Medulla oblongata (tissue), 1 donor: ENCODE measurements around the gene ITPRID2.

ENCODE experiments used
- DNase-seq: peaks from one replicate; pipeline ENCODE4 v3.0.0-alpha.2; 2015; ENCODE audit errors: extremely low spot score

The ITPRID2 gene

DNA sequence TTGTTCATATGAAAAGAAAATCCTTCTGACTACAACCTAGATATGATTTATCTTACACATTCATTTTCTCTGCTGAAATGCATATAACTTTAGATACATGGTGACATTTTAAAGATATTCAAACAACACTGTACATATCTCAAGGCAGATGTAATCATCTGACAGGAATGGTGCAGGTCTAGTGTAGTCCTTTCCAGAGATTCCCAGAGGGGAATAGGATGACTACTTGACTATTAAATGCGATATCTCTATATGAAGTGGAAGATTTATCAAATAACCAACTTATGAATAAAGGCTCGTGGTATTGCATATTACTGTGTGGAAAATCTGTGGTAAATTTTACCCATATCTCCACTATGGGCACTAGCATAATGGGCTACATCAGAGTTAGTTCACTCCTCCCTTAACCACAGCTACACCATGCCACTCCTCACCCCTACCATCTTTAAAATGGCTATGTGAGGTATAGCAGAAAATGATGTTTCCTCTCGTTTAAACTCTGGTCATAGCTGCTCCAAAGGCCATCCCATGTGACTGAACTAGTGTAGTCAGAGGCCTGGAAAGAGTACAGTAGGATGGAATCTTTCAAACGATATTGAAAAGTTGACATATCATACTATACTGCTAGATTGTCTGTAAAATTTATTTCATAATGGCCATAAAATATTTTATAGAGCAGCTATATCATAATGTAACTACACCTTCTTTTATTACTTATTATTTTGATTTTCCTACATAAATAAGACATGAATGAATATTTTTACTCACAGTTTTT, 9.1 kb upstream of the ITPRID2 start:
- no peak for DNase-seq

DNA sequence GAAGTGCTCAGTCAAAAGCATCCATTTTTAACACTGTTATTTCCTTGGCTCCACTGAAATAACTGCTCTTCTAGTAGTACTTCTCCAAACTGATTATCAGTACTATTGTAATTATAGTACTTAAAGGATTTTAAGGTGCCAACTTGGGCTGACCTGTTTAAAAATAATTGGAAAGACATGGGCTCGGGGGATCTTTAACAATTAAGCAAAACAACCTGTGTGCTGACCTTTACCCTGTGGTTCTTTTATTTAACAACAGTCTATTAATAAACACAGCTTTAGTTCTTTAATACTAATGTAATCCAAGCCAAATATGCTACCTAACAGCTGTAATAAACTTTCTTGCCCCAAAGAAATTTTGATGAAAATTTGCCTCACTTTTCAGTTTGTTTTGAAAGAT, 6.9 kb upstream of the ITPRID2 start:
- no peak for DNase-seq

DNA sequence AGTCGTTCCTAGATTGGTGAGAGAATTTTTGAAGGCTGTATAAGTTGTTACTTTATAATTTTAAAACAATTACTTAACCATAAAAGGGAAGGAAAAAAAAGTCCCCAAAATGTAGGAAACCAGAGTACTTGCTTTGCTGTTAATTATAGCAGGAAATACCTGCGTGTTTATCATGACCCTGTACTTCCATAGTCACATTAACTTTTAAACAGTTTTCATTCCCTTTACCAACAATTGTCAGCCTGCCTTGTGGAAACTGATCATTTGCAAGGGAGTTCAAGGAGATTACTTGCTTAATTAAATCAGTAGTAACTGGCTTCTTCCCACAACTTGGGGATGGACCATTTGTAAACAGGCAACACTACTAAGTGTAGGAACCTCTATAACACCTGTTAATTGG, 6.4 kb upstream of the ITPRID2 start:
- no peak for DNase-seq

DNA sequence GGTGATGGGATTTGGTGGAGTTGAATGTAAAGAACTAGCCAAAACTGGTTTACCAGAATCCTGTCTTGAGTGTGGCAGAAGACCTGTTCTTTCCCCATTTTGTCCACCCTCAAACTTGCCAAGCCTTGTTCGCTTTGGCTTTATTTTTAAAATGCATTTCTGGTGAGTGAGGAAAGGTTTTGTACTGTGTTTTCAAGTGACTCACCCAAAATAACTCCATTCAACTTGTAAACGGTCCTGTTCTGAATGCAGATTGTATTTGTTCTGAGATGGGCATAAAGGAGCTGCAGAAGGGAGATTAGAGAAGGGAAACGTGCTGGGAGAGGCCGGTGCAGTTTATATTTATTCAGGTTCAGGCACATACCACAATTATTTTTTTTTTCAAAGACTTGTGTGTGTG, 5.3 kb upstream of the ITPRID2 start:
- peak; percentile 39 for DNase-seq

DNA sequence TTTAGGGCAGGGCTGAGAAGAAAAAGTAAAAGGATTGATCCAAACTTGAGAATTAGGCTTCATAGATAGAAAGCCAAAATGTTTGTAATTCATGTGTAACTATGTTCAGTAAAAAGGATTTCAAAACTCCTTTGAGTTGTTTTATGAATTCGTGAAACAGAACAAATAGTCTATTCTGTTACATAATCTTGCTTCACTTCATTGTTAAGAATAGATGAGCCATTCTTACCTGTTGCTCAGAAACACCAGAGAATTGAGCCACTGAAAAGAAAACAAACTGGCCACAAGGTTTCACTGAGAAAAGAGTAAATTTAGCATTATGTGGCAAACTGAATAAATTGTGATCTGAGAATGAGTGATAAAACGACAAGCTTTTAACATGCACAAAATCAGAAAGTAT, 4.5 kb upstream of the ITPRID2 start:
- DNase-seq, result peak; percentile 39

DNA sequence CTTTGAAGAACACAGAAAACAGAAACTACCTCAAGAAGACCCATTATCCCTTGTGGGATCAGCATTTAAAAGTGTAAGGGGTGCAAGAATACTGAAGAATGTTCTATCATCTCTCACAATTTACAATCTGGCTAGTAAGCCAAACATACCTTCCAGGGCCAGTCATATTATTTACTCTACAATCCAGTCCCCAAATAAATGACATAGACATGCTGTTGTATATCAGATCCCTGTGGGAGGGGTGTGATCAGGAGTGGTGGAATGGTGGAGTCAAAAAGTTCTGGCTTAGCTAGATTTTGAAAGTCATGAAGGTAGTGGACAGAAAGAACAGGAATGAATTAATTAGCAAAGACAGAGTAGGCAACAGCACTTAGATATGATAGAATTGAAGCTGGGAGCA, 1.8 kb upstream of the ITPRID2 start:
- no peak for DNase-seq

DNA sequence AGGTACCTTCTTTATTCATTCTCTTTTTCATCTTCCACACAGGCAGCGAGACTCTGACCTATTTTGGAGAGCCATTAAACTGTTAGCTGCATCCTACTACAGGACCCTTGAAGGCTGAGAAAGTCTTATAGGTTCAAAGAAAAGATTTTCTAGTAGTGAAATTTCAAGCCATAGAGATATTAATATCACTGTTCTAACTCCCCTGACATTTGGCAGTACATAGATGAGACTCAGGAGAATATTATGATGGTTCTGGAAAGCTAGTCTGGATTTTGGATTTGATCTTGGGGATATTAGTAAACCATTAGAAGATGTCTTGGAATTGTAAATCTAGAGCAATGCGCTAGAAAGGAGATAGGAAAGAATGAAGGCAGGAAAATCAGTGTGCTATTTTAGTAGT, 1.3 kb upstream of the ITPRID2 start:
- DNase-seq, result no peak

DNA sequence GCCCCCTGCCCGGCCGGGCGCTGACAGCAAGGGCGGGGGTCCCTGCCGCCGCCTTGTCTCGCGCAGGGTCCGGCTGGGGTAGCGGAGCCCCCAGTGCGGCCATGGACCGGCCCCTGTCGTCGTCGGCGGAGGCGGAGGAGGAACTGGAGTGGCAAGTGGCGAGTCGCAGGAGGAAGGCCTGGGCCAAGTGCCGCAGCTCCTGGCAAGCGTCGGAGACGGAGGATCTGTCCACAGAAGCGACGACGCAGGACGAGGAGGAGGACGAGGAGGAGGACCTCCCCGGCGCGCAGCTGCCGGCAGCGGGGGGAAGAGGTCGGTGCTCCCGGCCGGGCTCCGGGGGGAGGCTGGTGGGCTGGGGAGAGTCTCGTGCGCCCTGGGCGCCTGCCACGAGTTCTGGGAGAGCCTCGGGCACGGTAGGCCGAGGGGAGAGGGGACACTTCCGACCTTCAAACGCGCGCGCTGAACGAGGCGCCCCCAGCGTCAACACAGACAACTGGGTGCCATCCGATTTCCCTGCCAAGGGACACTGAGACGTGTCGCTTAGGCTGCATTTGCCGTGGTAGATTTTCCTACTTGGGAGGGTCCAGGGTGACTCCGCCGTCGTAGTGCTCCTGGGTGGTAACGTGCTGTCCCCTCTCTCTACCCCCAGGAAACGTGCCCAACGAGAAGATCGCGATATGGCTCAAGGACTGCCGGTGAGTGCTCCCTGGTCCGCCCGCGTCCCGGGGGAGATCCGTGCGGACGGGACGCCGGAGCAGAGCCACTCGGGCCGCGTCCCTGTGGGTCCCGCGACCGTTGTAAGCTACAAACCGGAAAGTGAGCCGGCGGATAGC, 652 bp downstream of the ITPRID2 start:
- DNase-seq, result peak; percentile 80

DNA sequence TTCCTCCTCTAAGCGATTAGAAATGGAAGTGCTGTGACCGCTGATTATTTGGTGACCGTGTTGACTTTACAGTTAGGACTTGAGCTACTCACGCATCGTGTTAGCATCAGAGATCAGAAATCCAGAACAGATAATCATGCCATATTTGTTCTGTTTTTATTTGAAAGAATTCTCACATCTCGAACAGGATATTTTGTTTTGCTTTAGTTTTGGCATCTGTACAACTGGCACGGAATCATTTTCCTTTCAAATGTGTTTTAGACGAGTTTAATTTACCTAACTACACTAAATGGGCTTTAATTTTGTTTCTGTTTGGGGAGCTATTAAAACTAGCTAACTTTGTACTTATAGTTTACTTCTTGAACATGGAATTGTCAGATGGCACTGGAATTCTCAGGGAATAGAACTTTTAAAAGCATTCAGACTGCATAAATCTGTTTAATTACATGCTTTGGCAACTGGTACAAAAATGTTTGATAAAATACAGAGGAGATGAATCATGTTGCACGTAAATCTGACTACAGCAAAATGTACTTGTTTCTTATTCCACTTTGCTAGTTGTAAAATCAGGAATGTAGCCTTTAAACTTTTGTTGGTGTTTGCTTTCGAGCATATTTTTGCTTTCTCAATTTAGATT, 1.4 kb downstream of the ITPRID2 start:
- DNase-seq, result no peak

DNA sequence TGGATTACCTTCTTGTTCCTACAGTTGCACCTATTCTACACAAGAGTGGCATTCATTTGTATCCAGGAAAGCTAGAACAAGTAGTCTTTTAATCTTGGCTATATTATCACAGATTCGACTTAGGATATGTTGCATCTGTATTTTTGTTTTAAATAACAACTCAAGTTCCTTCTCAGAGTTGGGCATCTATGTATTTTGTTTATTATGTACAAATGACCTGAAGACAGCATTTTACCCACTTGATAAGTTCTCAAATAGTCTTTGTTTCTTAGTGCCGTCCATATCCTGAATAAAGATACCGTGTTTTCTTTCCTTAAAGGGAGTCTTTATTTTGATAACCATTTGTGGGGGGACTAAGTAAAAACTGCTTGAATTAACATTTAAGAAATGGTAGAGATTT, 2.9 kb downstream of the ITPRID2 start:
- DNase-seq, result no peak

DNA sequence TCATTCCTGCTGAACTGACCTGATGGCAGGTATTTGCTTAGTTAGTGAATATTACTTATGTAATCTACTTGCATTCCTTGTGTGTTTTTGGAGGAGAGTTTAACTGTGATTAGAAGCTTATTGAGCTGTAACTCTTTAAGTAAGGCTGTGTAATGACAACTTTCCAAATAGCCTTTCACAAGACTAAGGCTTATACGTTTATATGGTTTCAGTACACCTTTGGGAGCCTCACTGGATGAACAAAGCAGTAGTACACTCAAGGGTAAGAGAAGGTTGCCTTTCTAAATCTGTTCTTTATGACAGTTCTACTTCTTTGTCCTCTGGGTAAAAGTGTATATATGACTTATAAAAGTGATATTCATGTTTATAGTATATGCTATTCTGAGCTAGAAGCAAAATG, 4.3 kb downstream of the ITPRID2 start:
- no peak for DNase-seq

DNA sequence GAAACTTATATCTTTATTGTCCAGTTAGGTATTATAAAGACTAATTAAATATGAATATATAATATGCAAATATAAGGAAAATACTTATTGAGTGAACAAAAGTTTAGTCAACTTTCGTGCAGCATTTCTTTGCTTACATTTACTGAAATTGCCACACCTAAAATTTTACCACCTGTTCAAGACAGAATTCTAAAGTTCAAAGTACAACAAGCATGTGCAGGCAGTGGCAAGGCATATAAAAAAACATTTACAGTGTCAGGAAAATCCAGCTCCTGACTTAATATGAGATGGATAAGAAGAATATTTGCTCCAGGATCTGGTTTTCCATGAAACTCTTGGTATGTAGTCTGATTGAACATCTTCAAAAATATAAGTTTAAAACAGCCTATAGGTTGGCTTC, 4.8 kb downstream of the ITPRID2 start:
- DNase-seq, result no peak

DNA sequence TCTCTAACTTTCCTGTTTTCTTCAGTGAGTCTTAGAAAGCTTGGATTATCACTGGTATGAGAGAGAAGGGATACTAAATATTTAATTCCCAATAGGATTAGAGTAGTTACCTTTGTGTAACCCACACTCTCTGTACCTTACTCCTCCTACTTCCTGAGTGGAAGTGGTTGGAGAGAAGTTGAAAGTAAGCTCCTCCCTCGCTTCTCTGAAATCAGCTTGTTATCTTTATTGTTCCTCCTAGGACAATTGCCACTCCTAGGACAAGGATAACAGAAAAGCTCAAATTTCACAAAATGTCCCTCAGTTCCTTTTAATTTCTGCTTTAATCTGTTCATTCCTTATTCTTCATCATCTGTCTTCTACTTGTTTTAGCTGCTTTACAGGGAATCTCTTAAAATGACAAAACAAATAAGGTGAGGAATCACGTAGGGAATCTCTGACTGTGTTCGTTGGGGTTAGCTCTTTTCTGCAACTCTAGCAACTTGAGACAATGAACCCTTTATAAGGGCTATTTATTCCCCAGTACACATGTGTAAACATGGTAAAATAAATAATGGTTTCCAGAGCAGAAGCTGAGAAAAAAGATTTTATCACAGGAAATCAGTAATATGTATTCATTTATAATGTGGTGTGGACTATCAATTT, 8.6 kb downstream of the ITPRID2 start:
- DNase-seq, result no peak

DNA sequence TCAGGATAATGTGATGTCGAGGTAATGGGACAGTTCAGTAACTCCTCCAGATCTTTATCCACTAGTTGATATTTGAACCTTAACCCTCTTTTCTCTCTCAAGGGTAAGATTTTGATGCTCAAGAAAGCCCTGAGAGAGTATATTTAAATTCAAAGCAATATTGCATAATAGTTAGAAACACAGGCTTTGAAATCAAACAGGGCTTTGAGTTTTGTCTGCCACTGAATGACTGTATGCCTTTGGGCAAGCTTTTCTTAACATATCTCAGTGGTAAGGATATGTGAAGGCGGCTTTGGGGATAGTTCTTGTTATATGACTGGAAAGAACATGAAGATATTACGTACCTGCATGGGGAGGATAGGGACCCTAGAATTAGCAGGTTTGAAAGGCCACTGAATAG, 11.1 kb downstream of the ITPRID2 start:
- DNase-seq, result no peak

DNA sequence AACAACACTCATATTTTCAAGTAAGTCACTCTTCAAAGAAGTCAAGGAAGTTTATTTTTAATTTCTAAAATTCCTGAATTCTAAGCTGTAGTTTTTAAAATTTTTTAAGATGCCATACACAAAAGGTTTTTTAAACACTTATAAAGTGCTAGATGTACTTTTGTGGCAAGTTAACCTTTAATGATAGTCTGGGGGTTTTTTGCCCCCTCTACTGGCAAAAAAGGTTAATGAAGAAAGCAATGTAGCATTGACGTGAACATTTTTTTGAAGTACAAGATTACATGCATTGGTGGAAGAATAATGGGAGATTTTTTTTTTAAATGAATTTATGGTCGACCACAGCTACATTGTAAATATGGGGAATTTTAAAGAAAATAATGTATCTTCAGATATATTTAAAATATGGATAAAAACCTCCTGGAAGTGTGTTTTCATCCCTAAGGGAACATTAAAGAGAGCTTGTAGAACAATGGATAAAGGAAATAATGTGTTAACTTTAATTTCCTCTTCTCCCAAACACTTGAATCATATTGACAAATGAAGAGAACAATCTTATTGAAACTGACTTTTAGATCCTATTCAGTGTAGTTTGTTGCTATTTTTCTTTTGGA, 12.6 kb downstream of the ITPRID2 start:
- peak; percentile 70 for DNase-seq

DNA sequence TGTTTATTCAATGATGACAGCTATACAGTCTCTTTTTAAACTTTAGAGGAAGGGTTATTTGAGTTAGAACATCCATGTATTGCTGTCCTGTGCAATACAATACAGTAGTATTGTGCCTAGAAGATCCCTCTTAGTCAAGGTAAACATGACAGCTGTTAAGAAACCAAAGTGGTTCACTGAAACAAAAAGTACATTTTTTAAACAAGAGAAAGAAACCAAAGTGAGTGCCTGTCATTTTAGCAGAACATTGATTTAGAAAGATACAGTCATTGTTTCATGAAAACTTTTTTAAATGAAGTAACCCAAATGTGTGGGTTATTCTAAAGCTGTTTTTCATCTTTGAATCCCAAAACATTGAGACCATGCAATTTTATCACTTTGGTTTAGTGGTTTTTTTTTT, 15.5 kb downstream of the ITPRID2 start:
- no peak for DNase-seq

DNA sequence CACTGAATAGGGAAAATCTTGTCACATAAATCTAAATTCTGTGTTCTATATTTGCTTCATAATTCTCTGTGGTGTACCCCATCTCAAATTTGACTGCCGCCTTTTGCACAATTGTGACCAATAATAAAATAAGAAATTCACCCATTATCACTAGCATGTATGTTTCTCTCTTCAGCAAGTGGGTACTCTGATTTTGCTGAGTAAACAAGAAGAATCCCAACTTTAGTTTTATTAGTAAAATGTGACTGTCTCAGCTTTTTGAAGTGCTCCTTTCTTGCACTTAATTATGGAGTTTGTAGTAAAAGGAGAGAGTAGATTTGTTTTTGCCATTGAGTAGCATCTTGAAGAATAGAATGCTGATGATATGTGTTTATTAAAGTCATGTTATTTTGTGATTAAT, 16.1 kb downstream of the ITPRID2 start:
- no peak for DNase-seq

DNA sequence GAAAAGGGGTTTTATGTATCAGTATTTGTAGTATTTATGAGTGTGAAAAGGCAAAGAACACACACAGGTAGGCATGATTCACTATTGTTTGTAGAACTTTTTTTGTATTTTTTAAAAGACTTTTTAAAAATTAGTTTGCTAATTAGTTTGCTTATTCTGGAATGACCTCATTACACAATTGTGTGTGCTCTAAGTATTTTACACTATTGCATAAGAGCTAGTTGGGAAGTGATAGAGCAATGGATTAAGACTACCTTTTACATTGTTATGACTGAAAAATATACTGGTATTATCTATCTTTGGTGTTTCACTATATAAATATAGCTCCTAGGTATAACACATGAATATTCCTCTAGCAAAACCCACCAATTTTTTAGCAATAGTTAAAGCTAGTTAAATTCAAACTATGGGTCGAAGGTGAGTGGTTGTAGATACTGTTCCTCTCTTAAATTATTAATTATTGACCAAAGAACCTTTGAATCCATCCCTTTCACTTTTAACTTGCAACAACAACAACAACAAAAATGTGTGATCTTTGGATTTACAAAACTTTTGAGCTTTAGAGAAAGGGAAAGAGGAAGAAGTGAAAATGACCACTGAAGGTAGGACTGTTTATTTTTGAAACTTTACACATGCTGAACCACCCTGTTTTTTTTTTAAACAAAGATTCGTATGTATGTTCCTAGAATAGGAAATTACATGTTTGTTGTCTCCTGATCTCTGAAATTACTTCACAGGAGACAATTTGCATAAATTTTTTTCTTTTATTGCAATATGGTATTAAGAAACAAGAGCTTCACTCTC, 18.7 kb downstream of the ITPRID2 start:
- DNase-seq, result no peak

DNA sequence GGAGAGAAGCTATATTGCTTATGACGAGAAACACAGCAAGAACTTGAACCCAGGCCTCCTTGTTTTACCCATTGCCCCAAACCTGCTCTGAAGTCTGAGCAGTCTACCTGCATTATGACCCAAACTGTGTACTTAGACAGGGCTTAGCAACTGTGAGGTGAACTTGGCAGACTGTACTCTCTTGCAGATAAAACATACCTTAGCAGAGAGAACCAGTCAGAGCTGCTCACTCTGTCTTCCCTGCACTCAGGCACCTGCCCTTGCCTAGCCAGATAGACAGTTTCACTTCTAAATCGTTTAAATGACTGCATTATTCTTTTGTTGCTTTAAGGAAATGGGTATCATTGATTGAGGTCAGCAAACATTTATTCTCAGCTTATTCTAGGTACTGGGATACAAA, 20.3 kb downstream of the ITPRID2 start:
- no peak for DNase-seq

DNA sequence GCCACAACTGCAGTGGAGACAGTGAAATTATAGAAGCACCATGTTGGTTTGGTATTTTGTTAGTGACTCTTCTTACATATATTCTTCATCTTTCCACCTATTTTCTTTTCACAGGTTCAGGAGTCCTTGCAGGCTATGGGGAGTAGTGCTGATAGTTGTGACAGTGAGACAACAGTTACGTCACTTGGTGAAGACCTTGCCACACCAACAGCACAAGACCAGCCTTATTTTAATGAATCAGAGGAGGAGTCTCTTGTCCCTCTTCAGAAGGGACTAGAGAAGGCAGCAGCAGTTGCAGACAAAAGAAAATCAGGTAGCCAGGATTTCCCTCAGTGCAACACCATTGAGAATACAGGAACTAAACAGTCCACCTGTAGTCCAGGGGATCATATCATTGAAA, 23.6 kb downstream of the ITPRID2 start:
- DNase-seq, result no peak
